GM18519 (cell line): Measurements from ENCODE around the gene RBM19.

Source experiments
- ATAC-seq: cut with Tn5 transposase; IDR thresholded peaks from one replicate; pipeline ENCODE4 v1.9.1; 2021; ENCODE audit warnings: mild to moderate bottlenecking, moderate library complexity; ENCODE audit not compliant: unreplicated experiment, low FRiP score

RBM19 gene

DNA sequence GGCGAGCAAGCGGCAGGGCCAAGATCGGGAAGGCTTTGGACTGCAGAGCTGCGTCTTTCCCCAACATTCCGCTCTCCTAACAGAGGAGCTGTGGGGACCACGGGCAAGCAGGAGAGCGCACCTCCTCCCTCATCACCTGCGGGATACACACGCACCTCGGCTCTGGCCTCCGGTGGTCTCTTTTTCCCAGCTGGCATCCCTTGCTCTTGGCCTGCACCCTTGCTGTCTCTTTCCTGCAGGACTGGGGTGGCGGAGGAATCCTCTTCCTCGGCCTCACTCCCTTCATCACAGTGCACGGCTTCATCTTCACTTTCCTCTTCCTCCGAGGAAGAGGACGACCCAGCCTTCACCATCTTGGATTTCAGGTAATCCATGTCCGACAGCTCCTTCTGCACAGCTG, 8.5 kb downstream of the RBM19 start:
- ATAC-seq, result no peak

DNA sequence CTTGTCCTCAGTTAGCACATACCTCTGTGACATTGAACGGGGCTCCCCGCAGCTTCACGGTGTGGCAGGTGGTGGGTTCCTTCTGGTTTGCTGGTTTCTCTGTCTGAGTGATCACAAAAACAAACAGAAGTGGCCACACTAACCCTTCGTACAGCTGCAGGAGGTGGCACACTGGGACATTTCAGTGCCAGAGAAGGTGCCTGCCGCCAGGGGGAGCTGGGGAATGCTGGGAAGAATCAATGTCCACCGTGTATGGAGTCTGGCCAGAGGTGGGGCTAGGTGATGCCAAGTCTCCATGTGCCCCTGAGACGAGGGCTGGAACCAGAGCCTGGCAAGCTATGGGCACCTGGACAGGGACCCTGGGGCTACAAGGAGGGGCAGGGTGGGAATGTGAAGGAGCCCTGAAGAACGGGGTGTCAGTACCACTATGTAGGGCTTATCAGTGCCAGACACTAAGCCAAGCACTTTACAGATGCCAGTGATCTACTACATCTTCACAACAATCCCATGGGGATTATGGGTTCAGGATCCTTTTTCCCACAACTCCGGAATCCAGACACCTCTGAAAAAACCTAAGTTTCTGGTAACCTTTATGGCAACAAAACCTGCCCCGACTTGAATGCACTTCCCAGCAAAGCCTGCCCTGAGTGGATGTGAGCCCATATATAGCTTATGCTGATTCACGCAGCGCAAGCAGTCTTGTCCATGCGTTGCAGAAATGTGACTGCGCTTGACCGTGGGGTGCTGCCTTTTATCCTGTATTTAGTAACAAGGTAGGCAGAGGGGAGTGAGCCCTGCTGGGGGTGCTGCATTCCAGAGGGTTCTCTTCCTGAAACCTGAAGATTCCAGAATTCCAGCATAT, 10.8 kb downstream of the RBM19 start:
- ATAC-seq, result no peak

DNA sequence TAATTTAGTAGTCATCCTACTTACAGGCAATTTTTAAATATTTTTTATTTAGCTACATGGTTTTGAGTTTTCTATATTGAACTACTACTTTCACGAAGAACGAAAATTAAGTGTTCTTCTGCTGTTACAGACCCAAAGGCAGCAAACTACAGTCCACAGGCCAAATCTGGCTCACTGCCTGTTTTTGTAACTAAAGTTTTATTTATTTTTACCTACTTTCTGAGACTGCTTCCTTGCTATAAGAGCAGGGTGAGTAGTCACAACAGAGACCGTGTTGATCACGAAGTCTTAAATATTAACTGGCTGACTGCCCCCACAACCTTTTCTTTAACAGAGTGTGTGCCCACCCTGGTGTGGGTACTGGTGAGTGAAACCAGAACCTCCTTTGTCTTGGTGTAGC, 11.6 kb downstream of the RBM19 start:
- no peak for ATAC-seq

DNA sequence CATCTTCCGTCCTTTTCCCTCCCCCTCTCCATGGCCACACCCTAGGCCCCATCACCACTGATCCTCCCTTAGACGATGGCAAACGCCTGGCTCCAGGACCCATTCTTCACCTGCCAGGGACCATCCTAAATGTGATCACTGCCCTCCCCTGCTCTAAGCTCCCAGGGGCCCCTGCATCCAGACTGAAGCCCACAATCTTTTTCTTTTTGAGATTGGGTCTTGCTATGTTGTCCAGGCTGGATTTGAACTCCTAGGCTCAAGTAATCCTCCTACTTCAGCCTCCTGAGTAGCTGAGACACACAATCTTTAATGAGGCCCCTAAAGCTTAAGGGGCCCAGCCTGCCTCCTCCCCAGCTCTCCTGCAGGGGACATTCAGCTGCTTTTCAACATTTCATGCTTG, 15.3 kb downstream of the RBM19 start:
- no peak for ATAC-seq

DNA sequence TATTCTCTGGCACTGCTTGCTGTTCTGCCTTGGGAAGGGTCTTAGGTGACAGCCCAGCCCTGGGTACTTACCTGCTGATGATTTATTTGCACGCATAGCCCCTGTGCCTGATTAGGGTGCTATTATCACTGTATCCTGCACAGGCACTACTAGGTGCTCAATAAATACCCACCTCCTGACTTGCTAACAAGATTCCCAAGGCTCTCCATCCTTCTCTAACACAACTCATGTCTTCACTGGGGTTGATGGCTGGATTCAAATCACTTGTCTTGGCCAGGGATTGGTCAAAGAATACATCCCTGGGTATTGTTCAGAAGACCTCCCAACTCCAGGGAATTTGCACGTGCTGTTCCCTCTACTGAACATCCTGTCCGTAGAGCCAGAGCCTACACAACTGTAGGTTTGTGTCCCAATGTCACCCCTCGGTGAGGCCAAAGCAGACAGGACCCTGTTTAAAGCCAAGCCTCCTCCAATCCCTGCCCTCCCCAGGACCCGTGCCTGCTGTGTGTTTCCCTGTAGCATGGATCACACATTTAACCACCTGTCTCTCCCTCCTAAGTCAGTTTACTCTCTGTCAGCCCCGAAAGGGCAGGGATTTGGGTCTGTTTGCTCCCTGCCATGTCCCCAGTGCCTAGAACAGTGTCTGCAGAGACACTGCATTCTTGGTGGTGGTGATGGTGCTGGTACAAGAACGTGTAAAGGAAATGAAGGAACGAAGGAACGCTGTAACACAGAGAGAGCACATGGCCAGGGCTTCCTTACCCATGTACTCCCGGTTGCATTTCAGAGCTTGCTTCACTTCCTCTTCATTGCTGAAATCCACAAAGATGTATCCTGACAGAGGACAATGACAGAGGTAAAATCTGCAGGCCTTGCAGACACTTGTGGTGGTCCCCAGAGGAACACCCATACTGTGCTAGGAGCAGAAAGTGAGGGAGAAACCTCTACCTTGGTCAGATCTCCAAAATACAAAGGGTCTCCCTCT, 16.5 kb downstream of the RBM19 start:
- ATAC-seq, result no peak

DNA sequence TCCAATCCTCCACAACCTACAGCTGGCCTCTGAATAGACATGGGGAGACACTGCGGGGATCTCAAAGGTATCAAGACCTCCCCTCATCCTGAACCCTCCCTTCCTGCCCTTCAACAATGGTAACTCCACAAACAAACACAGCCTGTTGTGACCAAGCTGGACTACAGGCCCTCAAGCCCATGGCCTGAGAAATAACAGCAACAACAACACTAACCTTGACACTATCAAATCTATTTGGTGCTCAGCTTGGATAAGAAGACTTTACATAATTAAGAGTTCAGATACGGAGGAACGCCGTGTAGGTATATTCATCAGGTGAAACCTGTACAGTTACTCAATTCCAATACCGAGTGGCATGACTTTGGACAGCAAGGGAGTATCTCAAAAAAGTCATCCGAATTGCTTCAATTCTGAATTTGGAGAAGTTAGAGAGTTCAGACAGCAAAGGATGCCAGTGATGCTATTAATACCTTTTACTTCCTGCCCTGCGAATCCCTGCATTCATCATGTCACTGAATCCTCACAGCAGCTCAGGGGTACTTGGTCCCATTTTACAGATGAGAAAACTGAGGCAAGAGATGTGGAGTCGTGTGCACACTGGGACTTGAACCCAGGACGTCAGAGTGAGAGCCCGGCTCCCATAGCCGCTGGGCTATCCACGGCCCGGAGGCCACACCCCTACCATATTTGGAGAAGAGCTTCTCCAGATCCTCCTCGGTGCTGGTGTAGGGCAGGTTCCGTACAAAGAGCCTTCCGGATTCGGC, 17.8 kb downstream of the RBM19 start:
- no peak for ATAC-seq

DNA sequence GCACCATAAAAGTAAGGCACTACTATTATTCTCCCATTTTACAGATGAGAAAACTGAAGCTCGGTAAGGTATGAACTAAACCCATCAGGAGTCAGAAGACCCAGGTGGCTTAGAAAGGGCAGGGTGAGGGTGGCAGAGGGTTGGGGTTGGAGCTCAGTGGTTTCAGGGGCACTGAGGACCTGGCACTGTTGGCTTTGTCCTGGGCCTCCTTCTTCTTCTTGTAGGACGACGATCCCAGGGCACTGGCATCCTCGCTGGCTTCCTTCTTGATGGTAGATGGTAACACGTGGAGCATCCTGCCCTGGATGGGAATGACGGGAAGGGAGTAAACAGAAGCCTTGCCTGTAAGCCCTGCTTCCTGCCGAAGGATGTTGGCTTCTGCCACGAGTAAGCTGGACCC, 19.9 kb downstream of the RBM19 start:
- no peak for ATAC-seq

DNA sequence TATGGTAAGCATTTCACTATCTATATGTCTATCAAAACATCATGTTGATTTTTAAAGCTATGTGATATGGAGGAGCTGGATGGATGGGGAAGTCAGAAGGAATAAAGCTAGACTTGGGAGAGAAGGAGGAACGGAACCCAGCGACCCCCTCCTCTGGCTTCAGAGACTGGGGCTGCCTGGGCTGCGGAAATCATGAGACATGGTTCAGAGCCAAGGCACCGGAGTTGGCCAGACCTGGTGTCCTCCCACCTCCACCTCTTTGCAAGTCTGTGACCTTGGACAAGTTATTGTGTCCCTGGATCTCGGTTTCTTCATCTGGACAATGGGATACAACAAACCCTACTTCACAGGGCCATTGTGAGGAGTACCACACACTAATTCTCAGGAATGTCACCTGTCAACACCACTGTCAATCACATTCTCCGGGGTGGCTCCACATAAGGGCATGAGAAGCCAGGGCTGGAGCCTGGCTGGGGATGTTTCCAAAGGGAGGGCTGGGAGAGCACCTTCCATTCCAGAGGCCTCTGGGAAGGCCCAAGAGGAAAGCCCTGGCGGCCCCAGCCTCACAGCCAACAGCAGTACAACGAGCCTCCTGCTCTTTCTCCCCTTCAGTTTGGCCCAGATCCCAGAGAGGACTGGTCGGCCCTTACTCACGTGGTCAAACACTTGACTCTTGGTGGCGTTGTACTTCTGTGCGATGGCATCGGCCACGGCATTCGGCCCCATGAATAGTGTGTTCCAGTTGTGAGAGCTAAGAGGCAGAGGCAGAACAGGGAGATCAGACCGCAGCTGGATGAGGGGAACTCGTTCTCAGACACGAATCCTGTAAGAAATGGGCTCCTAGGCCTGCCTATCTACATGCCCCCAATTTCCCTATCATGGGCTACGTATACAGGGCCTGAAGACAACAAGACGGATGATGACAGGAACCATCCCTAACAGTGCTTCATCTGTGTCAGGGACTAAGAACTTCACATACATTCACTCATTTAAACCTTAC, 20.7 kb downstream of the RBM19 start:
- no peak for ATAC-seq

DNA sequence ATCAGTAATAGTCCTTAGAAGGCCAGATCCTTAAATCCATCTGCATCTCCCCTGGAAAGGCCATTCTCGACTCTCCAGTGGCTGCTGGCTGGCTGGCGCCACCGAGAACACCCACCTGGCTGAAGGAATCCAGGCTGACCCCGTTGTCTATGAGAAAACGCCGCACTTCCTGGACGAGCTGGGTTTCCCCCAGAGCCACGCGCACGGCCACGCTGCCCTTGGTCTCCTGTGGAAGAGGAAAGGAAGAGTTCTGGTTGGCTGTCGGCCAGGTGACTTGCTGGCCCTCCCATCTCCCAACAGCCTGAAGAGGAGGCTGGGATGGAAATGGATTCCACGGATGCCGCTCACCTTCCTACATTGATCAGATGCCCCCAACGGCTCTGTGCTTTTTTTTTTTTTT, 23.9 kb downstream of the RBM19 start:
- no peak for ATAC-seq

DNA sequence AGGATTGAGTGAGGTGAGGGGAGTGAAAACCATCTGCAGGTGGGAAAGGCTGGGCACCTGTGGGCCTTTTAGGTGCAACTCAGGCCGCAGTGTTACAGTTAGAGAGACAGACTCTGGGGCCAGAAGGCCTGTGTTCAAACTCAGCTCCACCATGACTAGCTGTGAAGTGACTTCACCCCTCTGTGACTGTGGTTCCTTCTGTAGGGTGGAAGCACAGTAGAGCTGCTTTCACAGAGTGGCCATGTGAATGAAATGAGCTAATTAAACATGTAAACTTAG, 25.0 kb downstream of the RBM19 start:
- ATAC-seq, result no peak

DNA sequence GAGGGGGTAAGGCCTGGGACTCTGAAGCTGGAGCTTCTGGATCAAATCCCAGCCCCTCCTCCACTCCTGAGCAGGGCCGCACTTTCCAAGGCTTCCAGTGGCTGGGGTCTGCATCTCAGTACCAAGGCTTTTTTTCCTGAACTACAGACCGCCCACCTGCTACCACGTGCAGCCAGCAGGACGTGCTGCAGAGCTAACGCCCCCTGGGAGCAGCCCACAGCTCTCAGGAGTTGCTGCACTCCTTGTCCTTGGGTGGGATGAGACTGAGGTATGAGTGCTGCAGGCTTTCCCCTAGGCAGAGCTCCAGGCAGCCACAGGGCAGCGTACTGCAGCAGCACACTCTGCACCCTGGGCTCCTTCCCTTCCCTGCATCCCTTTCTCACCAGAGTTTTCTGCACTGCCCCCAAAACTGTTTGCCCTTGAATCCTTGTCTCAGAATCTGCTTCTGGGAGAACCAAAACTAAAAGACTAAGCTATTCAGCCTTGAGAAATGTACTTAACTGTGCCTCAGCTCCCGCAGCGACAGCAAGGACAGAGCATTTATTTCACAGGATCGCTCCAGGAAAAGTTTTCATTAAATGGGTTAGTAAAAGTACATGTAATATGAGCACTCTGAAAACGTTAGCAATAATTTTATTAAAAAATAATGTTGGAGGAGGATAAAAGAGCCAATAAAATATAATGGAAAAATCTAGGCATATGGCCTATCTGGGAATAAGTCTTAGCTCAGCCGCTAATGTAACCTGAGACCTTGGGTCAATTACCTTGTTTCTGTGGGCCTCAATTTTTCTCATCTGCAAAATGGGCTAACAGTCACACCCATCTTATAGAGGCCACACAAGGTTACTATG, 25.5 kb downstream of the RBM19 start:
- no peak for ATAC-seq

DNA sequence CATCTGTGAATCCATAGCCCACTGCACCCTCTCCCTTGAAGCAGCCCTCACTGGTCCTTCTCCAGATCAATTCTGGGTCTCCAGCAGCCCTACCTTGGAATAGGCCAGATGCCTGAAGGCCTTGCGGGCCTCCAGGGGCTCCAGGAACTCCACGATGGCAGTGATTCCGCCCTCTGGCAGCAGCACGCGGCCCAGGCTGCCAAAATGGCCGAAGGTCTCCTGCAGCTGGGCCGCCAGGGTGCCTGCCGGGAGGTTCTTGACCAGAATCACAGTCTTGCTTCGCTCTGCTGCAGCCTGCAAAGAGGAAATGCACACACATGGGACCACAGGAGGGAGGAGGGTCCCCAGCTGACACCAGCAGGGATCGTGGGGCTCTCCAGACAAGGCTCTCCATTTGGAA, 26.3 kb downstream of the RBM19 start:
- no peak for ATAC-seq

DNA sequence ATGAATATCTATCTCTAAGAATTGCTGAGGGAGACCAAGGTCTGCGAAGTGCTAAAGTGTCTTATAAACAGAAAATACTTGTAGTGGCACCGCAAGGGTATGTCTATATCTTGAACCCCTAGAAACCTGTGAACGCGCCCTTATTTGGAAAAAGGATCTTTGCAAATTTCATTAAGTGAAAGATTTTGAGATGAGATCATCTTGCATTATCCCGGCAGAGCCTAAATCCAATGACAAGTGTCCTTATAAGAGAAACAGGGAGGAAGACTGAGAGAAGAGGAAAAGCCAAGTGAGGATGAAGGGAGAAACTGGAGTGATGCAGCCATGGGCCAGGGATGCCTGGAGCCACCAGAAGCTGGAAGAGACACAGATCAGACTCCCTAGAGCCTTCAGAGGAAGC, 27.7 kb downstream of the RBM19 start:
- no peak for ATAC-seq

DNA sequence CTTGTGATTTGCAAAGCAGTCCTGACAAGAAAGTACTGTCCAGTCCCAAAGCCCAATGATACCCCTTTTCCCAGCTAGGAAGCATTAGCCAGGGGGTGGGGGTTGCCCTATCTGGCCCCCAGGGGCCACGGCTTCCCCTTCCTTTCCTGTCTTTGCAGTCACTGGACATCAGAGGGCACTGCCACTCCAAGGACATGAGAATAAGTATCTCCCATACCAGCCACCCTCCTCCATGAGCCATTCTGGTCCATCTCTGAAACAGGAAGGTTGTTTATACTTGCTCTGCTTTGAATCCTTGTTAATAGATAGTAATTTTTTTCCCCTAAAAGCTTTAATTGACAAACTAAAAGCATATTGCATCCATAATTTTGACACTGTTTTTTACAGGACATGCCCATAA, 29.7 kb downstream of the RBM19 start:
- ATAC-seq, result no peak

DNA sequence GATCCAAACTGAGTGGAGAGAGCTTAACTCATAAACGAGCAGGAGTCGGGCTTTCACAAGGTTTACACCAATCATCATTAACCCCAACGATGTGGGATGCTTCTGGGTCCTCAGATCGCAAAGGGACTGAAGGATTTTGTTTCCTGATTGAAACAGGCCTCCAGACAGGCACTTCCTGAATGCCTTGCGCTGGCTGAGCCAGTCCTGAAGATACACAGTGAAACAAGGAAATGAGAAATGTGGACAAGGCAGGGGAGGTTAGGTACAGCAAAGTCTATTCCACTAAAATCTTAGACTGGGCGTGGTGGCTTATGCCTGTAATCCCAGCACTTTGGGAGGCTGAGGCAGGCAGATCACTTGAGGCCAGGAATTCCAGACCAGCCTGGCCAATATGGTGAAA, 30.7 kb downstream of the RBM19 start:
- ATAC-seq, result no peak

DNA sequence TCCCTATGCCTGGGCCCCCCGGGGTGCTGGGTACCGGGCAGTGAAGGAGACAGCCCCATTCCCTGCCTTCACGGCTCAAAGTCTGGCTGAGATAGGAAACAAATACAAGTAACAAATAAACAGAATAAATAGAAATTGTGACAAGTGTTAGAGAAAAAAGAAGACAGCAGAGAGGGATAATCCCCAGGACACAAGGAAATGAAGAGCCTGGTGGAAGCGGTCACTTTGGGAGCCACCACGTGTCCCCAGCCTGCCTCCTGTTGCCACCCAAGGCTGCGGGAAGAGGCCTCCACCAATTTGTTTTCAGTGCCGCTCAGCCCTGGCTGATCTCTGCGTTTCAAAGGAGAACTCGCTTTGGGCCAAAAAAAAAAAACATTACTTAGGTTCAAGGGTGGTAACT, 31.2 kb downstream of the RBM19 start:
- ATAC-seq, result no peak

DNA sequence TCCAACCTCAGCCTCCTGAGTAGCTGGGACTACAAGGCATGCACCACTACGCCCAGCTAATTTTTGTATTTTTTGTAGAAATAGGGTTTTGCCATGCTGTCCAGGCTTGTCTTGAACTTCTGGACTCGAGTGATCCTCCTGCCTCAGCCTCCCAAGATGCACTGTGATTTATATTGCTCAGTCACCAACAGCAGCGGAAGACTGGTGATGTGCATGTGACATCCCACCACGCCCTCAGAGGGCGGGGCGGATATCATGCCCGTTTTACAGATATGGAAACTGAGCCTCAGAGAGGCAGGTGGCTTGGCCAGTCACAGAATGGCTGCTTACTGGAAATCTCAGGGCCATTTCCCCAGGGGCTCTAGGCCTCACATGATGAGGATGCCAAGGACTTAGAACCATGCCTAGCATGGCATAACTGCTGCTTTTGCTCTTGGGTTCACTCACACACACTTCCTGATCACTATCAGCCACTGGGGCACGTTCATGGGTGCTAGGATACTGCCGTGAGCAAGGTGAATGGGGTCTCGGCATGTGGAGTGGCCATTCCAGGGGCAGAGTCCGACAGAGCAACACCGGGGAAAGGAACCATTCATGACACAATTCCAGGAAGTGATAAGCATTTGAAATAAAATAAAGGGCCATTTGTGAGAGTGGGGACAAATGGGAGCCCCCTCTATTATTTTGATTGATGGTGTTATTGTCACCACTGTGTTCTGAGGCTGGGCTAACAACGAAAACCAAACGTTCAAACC, 31.9 kb downstream of the RBM19 start:
- ATAC-seq, result no peak

DNA sequence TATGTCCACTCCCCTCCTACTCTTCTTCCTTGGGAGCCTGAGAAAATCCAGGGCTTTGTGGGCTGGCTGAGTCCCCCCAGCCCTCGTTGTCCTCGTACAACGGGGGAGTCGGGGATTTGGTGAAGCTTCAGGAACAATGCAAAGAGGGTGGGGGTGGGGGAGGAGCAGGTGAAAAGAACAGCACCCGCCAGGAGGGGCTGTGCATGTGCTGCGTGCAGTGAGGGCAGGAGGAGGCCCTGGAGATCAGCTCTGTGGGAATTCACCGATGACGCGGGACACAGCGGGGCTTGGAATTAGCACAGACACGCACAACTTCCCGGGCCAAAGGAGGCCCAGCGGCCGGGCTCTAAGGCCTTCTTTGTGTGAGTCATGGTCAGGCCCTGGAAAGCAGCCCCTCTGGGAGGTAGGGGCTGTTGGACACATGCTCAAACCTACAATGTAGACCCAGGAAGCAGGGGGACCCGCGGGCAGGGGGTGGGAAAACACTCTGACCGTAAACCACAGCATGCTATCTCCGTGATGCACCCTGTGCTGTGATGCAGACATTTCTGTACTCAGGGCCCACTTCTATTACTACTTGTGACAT, 32.8 kb downstream of the RBM19 start:
- ATAC-seq, result no peak
